H1 (cell line): ENCODE data around the gene PIP5K1B. TPM values are rescaled to one million over a fixed set of nuclear protein-coding genes. Genes with fewer than 3 reads are reported as not detected.

ENCODE experiments used
- CTCF ChIA-PET: fragments of 300-600 bp; sonication (Branson Sonifier 250); formaldehyde crosslinking; loops from one replicate; lab custom pipeline; 2021; ENCODE audit not compliant: partially characterized antibody; lab: Charles Lee
- POLR2A ChIA-PET: fragments of 300-600 bp; sonication (Branson Sonifier 250); formaldehyde crosslinking; loops from one replicate; lab custom pipeline; 2021; ENCODE audit warnings: inconsistent platforms; ENCODE audit not compliant: partially characterized antibody; lab: Charles Lee
- DNase-seq, 2 experiments: peaks; one replicate each; pipeline versions ENCODE4 v3.0.0 to v3.0.0-alpha.2; 2010 to 2022; ENCODE audit warnings: low spot score in 2 of 2, low read depth in 1 of 2, mixed read lengths in 1 of 2
- FAIRE-seq: peaks from 2 replicates; lab custom pipeline; 2011; peaks lifted over from hg19 to GRCh38; lab: Jason Lieb, UNC
- H2AFZ ChIP-seq: 2 replicates; pipeline ENCODE4 v1.8.1; 2012; ENCODE audit warnings: low read length, inconsistent platforms
- H2AK5ac ChIP-seq: 2 replicates; pipeline ENCODE4 v1.6.1; 2013; ENCODE audit warnings: low read depth, low read length
- H2BK120ac ChIP-seq: replicated peaks from 2 replicates; pipeline ENCODE3; 2013; ENCODE audit warnings: low read depth, low read length, inconsistent platforms
- H2BK12ac ChIP-seq: 2 replicates; pipeline ENCODE4 v1.6.1; 2013; ENCODE audit warnings: low read depth, low read length
- H2BK15ac ChIP-seq: 2 replicates; pipeline ENCODE4 v1.6.1; 2013; ENCODE audit warnings: low read length
- H2BK20ac ChIP-seq: 2 replicates; pipeline ENCODE4 v1.6.1; 2013; ENCODE audit warnings: low read length
- H2BK5ac ChIP-seq: 2 replicates; pipeline ENCODE4 v1.6.1; 2013; ENCODE audit warnings: low read depth, low read length
- H3K14ac ChIP-seq: 2 replicates; pipeline ENCODE4 v1.6.1; 2013; ENCODE audit warnings: inconsistent platforms; ENCODE audit not compliant: insufficient read length
- H3K18ac ChIP-seq: 2 replicates; pipeline ENCODE4 v1.6.1; 2013; ENCODE audit warnings: low read length; ENCODE audit errors: extremely low read depth
- H3K23ac ChIP-seq: 2 replicates; pipeline ENCODE4 v1.6.1; 2013; ENCODE audit warnings: inconsistent platforms; ENCODE audit not compliant: insufficient read length
- H3K23me2 ChIP-seq: 2 replicates; pipeline ENCODE4 v1.6.1; 2013; ENCODE audit warnings: low read depth, low read length
- H3K27ac ChIP-seq: 2 replicates; pipeline ENCODE4 v1.6.1; 2011; ENCODE audit warnings: low read depth, low read length, inconsistent platforms
- H3K27me3 ChIP-seq, 4 experiments: replicated peaks in 1 of 4; 1 replicate in 1 of 4; 2 replicates in 3 of 4; pipeline versions ENCODE4 v1.6.1 to v1.8.1; 2011 to 2013; ENCODE audit warnings: low read length in 3 of 4, mild to moderate bottlenecking in 3 of 4, inconsistent platforms in 2 of 4, mixed read lengths in 2 of 4, moderate library complexity in 1 of 4; ENCODE audit not compliant: control insufficient read depth in 3 of 4, insufficient read depth in 3 of 4; ENCODE audit errors: extremely low read depth in 1 of 4
- H3K36me3 ChIP-seq, 4 experiments: 2 replicates each; pipeline versions ENCODE4 v1.6.1 to v1.8.1; 2011 to 2013; ENCODE audit warnings: mild to moderate bottlenecking in 4 of 4, low read length in 3 of 4, moderate library complexity in 2 of 4, control low read depth in 1 of 4, inconsistent platforms in 1 of 4; ENCODE audit not compliant: insufficient read depth in 4 of 4, control insufficient read depth in 2 of 4
- H3K4ac ChIP-seq: replicated peaks from 2 replicates; pipeline ENCODE3; 2013; ENCODE audit warnings: low read length, low read depth, mixed read lengths, inconsistent platforms; ENCODE audit not compliant: insufficient read length
- H3K4me1 ChIP-seq, 4 experiments: replicated peaks in 1 of 4; 1 replicate in 1 of 4; 2 replicates in 3 of 4; pipeline versions ENCODE4 v1.6.1 to v1.8.1; 2011 to 2013; ENCODE audit warnings: low read length in 3 of 4, inconsistent platforms in 2 of 4, mixed read lengths in 1 of 4; ENCODE audit not compliant: insufficient read depth in 4 of 4, control insufficient read depth in 3 of 4
- H3K4me2 ChIP-seq, 2 experiments: 2 replicates each; pipeline versions ENCODE4 v1.6.1 to v1.8.1; 2011 to 2013; ENCODE audit warnings: low read depth in 2 of 2, low read length in 2 of 2, control low read depth in 1 of 2, inconsistent platforms in 1 of 2, mild to moderate bottlenecking in 1 of 2; ENCODE audit not compliant: insufficient read depth in 1 of 2
- H3K4me3 ChIP-seq, 4 experiments: fragments of 200-600, 300-600 bp in 1 of 4; sonication (generic), shearing (Covaris generic), sonication (Bioruptor Twin) in 1 of 4; 2 replicates each; pipeline versions ENCODE4 v1.5.1 to v1.8.1; 2011 to 2016; ENCODE audit warnings: low read length in 4 of 4, low read depth in 3 of 4, control low read depth in 2 of 4, inconsistent platforms in 2 of 4, mild to moderate bottlenecking in 2 of 4, mixed read lengths in 1 of 4, moderate library complexity in 1 of 4; ENCODE audit not compliant: insufficient read depth in 2 of 4; ENCODE audit errors: extremely low read depth in 1 of 4
- H3K56ac ChIP-seq: replicated peaks from 2 replicates; pipeline ENCODE3; 2013; ENCODE audit warnings: low read depth, mild to moderate bottlenecking, mixed read lengths, low read length, inconsistent platforms; ENCODE audit not compliant: insufficient read length
- H3K79me1 ChIP-seq: 2 replicates; pipeline ENCODE4 v1.6.1; 2013; ENCODE audit warnings: low read depth, low read length, control low read depth
- H3K79me2 ChIP-seq, 2 experiments: 2 replicates each; pipeline versions ENCODE4 v1.6.1 to v1.8.1; 2012 to 2013; ENCODE audit warnings: low read length in 2 of 2, mild to moderate bottlenecking in 2 of 2, inconsistent platforms in 1 of 2; ENCODE audit not compliant: insufficient read depth in 2 of 2, control insufficient read depth in 1 of 2
- H3K9ac ChIP-seq, 4 experiments: replicated peaks in 1 of 4; 1 replicate in 1 of 4; 2 replicates in 3 of 4; pipeline versions ENCODE4 v1.6.1 to v1.8.1; 2011 to 2013; ENCODE audit warnings: low read depth in 3 of 4, low read length in 3 of 4, control low read depth in 2 of 4, mild to moderate bottlenecking in 2 of 4, moderate library complexity in 2 of 4, inconsistent platforms in 1 of 4; ENCODE audit errors: extremely low read depth in 1 of 4
- H3K9me3 ChIP-seq, 2 experiments: 2 replicates each; pipeline versions ENCODE4 v1.6.1 to v1.8.1; 2012 to 2013; ENCODE audit warnings: mild to moderate bottlenecking in 2 of 2, moderate library complexity in 2 of 2, control low read depth in 1 of 2, inconsistent platforms in 1 of 2, low read depth in 1 of 2, low read length in 1 of 2, mixed read lengths in 1 of 2; ENCODE audit not compliant: insufficient read depth in 2 of 2
- H4K20me1 ChIP-seq, 2 experiments: replicated peaks in 1 of 2; 2 replicates each; pipeline versions ENCODE3 to v1.8.1; 2011 to 2013; ENCODE audit warnings: inconsistent platforms in 2 of 2, low read length in 2 of 2, mild to moderate bottlenecking in 1 of 2; ENCODE audit not compliant: insufficient read depth in 2 of 2, control insufficient read depth in 1 of 2
- H4K5ac ChIP-seq: 2 replicates; pipeline ENCODE4 v1.6.1; 2013; ENCODE audit warnings: low read length, low read depth, mixed read lengths, inconsistent platforms; ENCODE audit not compliant: insufficient read length
- H4K8ac ChIP-seq: 2 replicates; pipeline ENCODE4 v1.8.0; 2013; ENCODE audit warnings: mild to moderate bottlenecking, moderate library complexity, low read length, inconsistent platforms; ENCODE audit not compliant: insufficient read depth; ENCODE audit errors: extremely low read depth
- H4K91ac ChIP-seq: replicated peaks from 2 replicates; pipeline ENCODE3; 2013; ENCODE audit warnings: low read length, mixed read lengths, inconsistent platforms; ENCODE audit not compliant: insufficient read length
- ASH2L ChIP-seq: fragments of 200-600, 300-600 bp; sonication (generic); IDR thresholded peaks from one replicate; pipeline ENCODE4 v1.7.1; 2017; ENCODE audit warnings: low read length
- BCL11A ChIP-seq, 2 experiments: IDR thresholded peaks; one replicate each; pipeline ENCODE4 v1.6.1; 2011; ENCODE audit warnings: low read depth in 2 of 2, low read length in 2 of 2, mild to moderate bottlenecking in 2 of 2
- CREB1 ChIP-seq: IDR thresholded peaks from 2 replicates; pipeline ENCODE4 v1.6.1; 2012; ENCODE audit warnings: inconsistent platforms
- CTBP2 ChIP-seq: IDR thresholded peaks from 2 replicates; pipeline ENCODE4 v1.7.0; 2011; ENCODE audit warnings: borderline replicate concordance, mild to moderate bottlenecking, moderate library complexity, mixed read lengths, low read length; ENCODE audit not compliant: insufficient read depth, insufficient read length
- GTF2F1 ChIP-seq: IDR thresholded peaks from 2 replicates; pipeline ENCODE4 v1.6.1; 2012; ENCODE audit warnings: low read depth, low read length, improper control_type of control experiment, borderline replicate concordance
- JUND ChIP-seq: IDR thresholded peaks from 2 replicates; pipeline ENCODE4 v1.6.1; 2011; ENCODE audit warnings: mild to moderate bottlenecking, improper control_type of control experiment, low read length
- PHF8 ChIP-seq: fragments of 200-600 bp; sonication (generic); conservative IDR thresholded peaks from 2 replicates; pipeline ENCODE4 v1.7.1; 2012; ENCODE audit warnings: low read depth, mild to moderate bottlenecking, inconsistent platforms, low read length, moderate library complexity
- POLR2A ChIP-seq, 2 experiments: IDR thresholded peaks; 1 replicate in 1 of 2; 2 replicates in 1 of 2; pipeline ENCODE4 v1.6.1; 2011; ENCODE audit warnings: low read depth in 2 of 2, low read length in 2 of 2, mild to moderate bottlenecking in 2 of 2; ENCODE audit errors: control extremely low read depth in 1 of 2
- RBBP5 ChIP-seq: IDR thresholded peaks from 2 replicates; pipeline ENCODE4 v1.7.1; 2012; ENCODE audit warnings: low read depth, mild to moderate bottlenecking, inconsistent platforms, low read length, moderate library complexity, borderline replicate concordance
- SP4 ChIP-seq: IDR thresholded peaks from 2 replicates; pipeline ENCODE4 v1.6.1; 2012; ENCODE audit warnings: low read length, inconsistent platforms
- TEAD4 ChIP-seq: IDR thresholded peaks from 2 replicates; pipeline ENCODE4 v1.6.1; 2012; ENCODE audit warnings: low read depth, low read length, inconsistent platforms, mixed read lengths
- ZNF274 ChIP-seq: IDR thresholded peaks from 2 replicates; pipeline ENCODE4 v1.7.0; 2012; ENCODE audit warnings: low read length, borderline replicate concordance; ENCODE audit errors: extremely low read depth
- WGBS, 2 experiments: shearing (Covaris generic) in 1 of 2; methylation state at CpG; one replicate each; pipeline versions ENCODE4 v1.1.6 to v1.1.7; 2013 to 2015; ENCODE audit warnings: low lambda C conversion rate in 2 of 2, mixed read lengths in 2 of 2, inconsistent platforms in 1 of 2, low coverage in 1 of 2, missing lambda C conversion rate in 1 of 2; ENCODE audit not compliant: insufficient replicate concordance in 2 of 2, insufficient coverage in 1 of 2, insufficient read length in 1 of 2; ENCODE audit errors: extremely low coverage in 1 of 2, missing lambda C conversion rate in 1 of 2; 5-methylcytosine and 5-hydroxymethylcytosine counted together
- polyA plus RNA-seq, 7 experiments: library from polyadenylated mRNA; depleted of rRNA in 3 of 7; stranded (reverse) in 5 of 7; unstranded in 2 of 7; fragments of >200 nt in 5 of 7; fragments of 200-250 nt in 2 of 7; gene quantifications; 1 replicate in 5 of 7; 2 replicates in 1 of 7; 4 replicates in 1 of 7; pipeline versions ENCODE4 v1.2.1 to v1.2.3, GENCODE V29; 2011 to 2013; ENCODE audit warnings: missing spikeins in 2 of 7, mixed read lengths in 2 of 7
- total RNA-seq: library from RNA; stranded (reverse); fragmentation: NEBNext Ultra II Directional; extraction: Animal tissue kit (Norgen Biotek cat#: 25700); gene quantifications from 2 replicates; pipeline ENCODE4 v1.2.1, GENCODE V29; 2021

PIP5K1B gene
- total and polyA plus RNA-seq, 2 of the 8 experiments (the other 6 are each of a cell fraction or from before 2014, with no cell fraction given), result 4.7 to 7.7 TPM

- no peak overlapping the region for H2BK120ac ChIP-seq
- no peak overlapping the region for H2BK5ac ChIP-seq
- H4K91ac ChIP-seq, result no peak overlapping the region
- no peak overlapping the region for H3K4me3 ChIP-seq
- H3K18ac ChIP-seq, result no peak overlapping the region
- H3K36me3 ChIP-seq, result no peaks in the 10 kb centered on the region
- H2AFZ ChIP-seq, result no peak overlapping the region
- H3K23me2 ChIP-seq, result peaks cover 12% of the 10 kb centered on the region
- H2AK5ac ChIP-seq, result no peak overlapping the region
- no peak overlapping the region for H2BK15ac ChIP-seq
- H3K9me3 ChIP-seq, result no peaks in the 10 kb centered on the region
- H3K79me1 ChIP-seq, result no peaks in the 10 kb centered on the region
- H3K9ac ChIP-seq, result no peak overlapping the region
- no peaks in the 10 kb centered on the region for H4K20me1 ChIP-seq
- H3K79me2 ChIP-seq, result peaks cover 0 to 7% of the 10 kb centered on the region in 2 experiments; a peak in 2 of 4 replicates
- CTCF ChIA-PET, result no interaction called here
- peaks cover 7 to 15% (median 14%) of the 10 kb centered on the region in 4 experiments for H3K27me3 ChIP-seq
- H4K5ac ChIP-seq, result no peak overlapping the region
- FAIRE-seq (no peak), DNase-seq (no peak)
- no peak overlapping the region for H3K4me2 ChIP-seq
- H3K14ac ChIP-seq, result no peak overlapping the region
- H2BK20ac ChIP-seq, result no peak overlapping the region
- TF ChIP-seq POLR2A (IDR thresholded peaks at IDR 0.05; ENCODE audit: control extremely low read depth in 1 of 2, low read depth in 2 of 2, low read length in 2 of 2), result no peak
- TF ChIP-seq RBBP5, result no peak
- TF ChIP-seq SP4, result no peak
- no peak for TF ChIP-seq CTBP2
- no peak for TF ChIP-seq BCL11A (IDR thresholded peaks at IDR 0.05; ENCODE audit: low read depth in 2 of 2, low read length in 2 of 2)
- TF ChIP-seq ASH2L, result no peak
- TF ChIP-seq GTF2F1, result no peak
- TF ChIP-seq ZNF274, result no peak
- no peak for TF ChIP-seq PHF8
- no peak for TF ChIP-seq JUND
- TF ChIP-seq CREB1, result no peak
- TF ChIP-seq TEAD4, result no peak
- 94% methylated on average over 1 of the region's 1 CpG; no CpG with 5 or more reads in 1 of the 2 experiments for WGBS, 2 experiments
- no peak overlapping the region for H2BK12ac ChIP-seq
- H3K4me1 ChIP-seq, result peaks cover 0 to 5% (median 4%) of the 10 kb centered on the region in 4 experiments; a peak in 4 of 7 replicates
- POLR2A ChIA-PET, result no interaction called here
- H3K27ac ChIP-seq, result no peak overlapping the region
- H3K23ac ChIP-seq, result no peak overlapping the region
- no peak overlapping the region for H3K56ac ChIP-seq
- H3K4ac ChIP-seq, result no peak overlapping the region
- H4K8ac ChIP-seq, result no peak overlapping the region
Observed at GRCh38 chr9:68710111-68710471, 5.1 kb downstream of the PIP5K1B start.
